ENCODE measurements around the gene OGFOD1. TPM values are rescaled to one million over a fixed set of nuclear protein-coding genes. Genes with fewer than 3 reads are reported as not detected.

The OGFOD1 gene
- 26.9 TPM for total RNA-seq

- FAIRE-seq: peak; percentile 91
- peak; percentile 86 to 99 for DNase-seq (ENCODE audit: low spot score in 2 of 2)
These were observed at the start of gene OGFOD1, which contains the start of gene NUDT21 for GRCh38 chr16:56450986-56451752. OGFOD1 (plus strand) TSS chr16:56451554; CDS start chr16:56451613, 59 bp downstream. NUDT21 (minus strand) TSS chr16:56451332; CDS start chr16:56451202, 130 bp downstream.

- DNase-seq (ENCODE audit: low spot score in 2 of 2): no peak
- FAIRE-seq: no peak
These were observed 45.2 kb upstream of the OGFOD1 start for GRCh38 chr16:56405977-56406672.

- DNase-seq (ENCODE audit: low spot score in 2 of 2) (no peak), FAIRE-seq (no peak)
These were observed 42.8 kb upstream of the OGFOD1 start for GRCh38 chr16:56408379-56409098.

- DNase-seq (ENCODE audit: low spot score in 2 of 2): no peak
- no peak for FAIRE-seq
These were observed 42.2 kb upstream of the OGFOD1 start for GRCh38 chr16:56409195-56409594.

- no peak for FAIRE-seq
- DNase-seq (ENCODE audit: low spot score in 2 of 2): no peak
These were observed 40.2 kb upstream of the OGFOD1 start for GRCh38 chr16:56411123-56411522.

- FAIRE-seq (no peak), DNase-seq (ENCODE audit: low spot score in 2 of 2) (no peak)
These were observed 39.7 kb upstream of the OGFOD1 start for GRCh38 chr16:56411624-56412023.

GRCh38 chr16:56413381-56413780 is 38.0 kb upstream of the OGFOD1 start:
- DNase-seq (ENCODE audit: low spot score in 2 of 2) (no peak), FAIRE-seq (no peak)

GRCh38 chr16:56414366-56414765 is 37.0 kb upstream of the OGFOD1 start:
- no peak for DNase-seq (ENCODE audit: low spot score in 2 of 2)
- FAIRE-seq: no peak

- DNase-seq (ENCODE audit: low spot score in 2 of 2) (no peak), FAIRE-seq (no peak)
These were observed 35.5 kb upstream of the OGFOD1 start for GRCh38 chr16:56415875-56416274.

GRCh38 chr16:56417138-56417537 is 34.2 kb upstream of the OGFOD1 start:
- DNase-seq (ENCODE audit: low spot score in 2 of 2): no peak
- FAIRE-seq: no peak

GRCh38 chr16:56419740-56420548 is 31.4 kb upstream of the OGFOD1 start:
- DNase-seq (ENCODE audit: low spot score in 2 of 2): no peak
- no peak for FAIRE-seq

GRCh38 chr16:56420613-56421012 is 30.7 kb upstream of the OGFOD1 start:
- FAIRE-seq: no peak
- no peak for DNase-seq (ENCODE audit: low spot score in 2 of 2)

GRCh38 chr16:56421313-56421712 is 30.0 kb upstream of the OGFOD1 start:
- DNase-seq (ENCODE audit: low spot score in 2 of 2) (no peak), FAIRE-seq (no peak)

- DNase-seq (ENCODE audit: low spot score in 2 of 2) (no peak), FAIRE-seq (no peak)
These were observed 29.2 kb upstream of the OGFOD1 start for GRCh38 chr16:56421976-56422669.

- no peak for FAIRE-seq
- DNase-seq (ENCODE audit: low spot score in 2 of 2): no peak
These were observed 28.4 kb upstream of the OGFOD1 start for GRCh38 chr16:56422896-56423441.

- no peak for FAIRE-seq
- peak in 1 of 2 donors; percentile 31 for DNase-seq (ENCODE audit: low spot score in 2 of 2)
These were observed 27.6 kb upstream of the OGFOD1 start for GRCh38 chr16:56423584-56424403.

- FAIRE-seq: no peak
- DNase-seq (ENCODE audit: low spot score in 2 of 2): no peak
These were observed 27.0 kb upstream of the OGFOD1 start for GRCh38 chr16:56424404-56424764.

- peak in 1 of 2 donors; percentile 43 for DNase-seq (ENCODE audit: low spot score in 2 of 2)
These were observed 26.4 kb upstream of the OGFOD1 start for GRCh38 chr16:56424791-56425438.

More at GRCh38 chr16:56424791-56425438, 26.4 kb upstream of the OGFOD1 start:
- FAIRE-seq: no peak

Data from frontal cortex (tissue), 4 donors.